H9 (cell line): ENCODE results near the gene SFXN5. TPM values are rescaled to one million over a fixed set of nuclear protein-coding genes. Genes with fewer than 3 reads are reported as not detected.

Experiments
- DNase-seq: peaks from one replicate; pipeline ENCODE4 v3.0.0-alpha.2; 2017
- H2AFZ ChIP-seq: one replicate; pipeline ENCODE4 v1.6.1; 2013; ENCODE audit warnings: mild to moderate bottlenecking, low read length, control low read depth, moderate library complexity
- H2AK5ac ChIP-seq: 2 replicates; pipeline ENCODE4 v1.6.1; 2013; ENCODE audit warnings: low read length, control low read depth, mixed read lengths; ENCODE audit not compliant: insufficient read length
- H2BK120ac ChIP-seq: one replicate; pipeline ENCODE4 v1.6.1; 2013; ENCODE audit warnings: low read depth, mild to moderate bottlenecking, low read length, control low read depth, inconsistent platforms; ENCODE audit not compliant: poor library complexity, severe bottlenecking
- H2BK12ac ChIP-seq: 2 replicates; pipeline ENCODE4 v1.6.1; 2013; ENCODE audit warnings: low read length, control low read depth, mixed read lengths, low read depth; ENCODE audit not compliant: insufficient read length
- H2BK15ac ChIP-seq: 2 replicates; pipeline ENCODE4 v1.6.1; 2013; ENCODE audit warnings: low read depth, low read length, control low read depth
- H2BK20ac ChIP-seq: one replicate; pipeline ENCODE4 v1.6.1; 2013; ENCODE audit warnings: low read depth, mild to moderate bottlenecking, low read length, control low read depth, inconsistent platforms; ENCODE audit not compliant: poor library complexity, severe bottlenecking
- H2BK5ac ChIP-seq: 2 replicates; pipeline ENCODE4 v1.6.1; 2013; ENCODE audit warnings: low read length, control low read depth, mixed read lengths; ENCODE audit not compliant: insufficient read length
- H3K14ac ChIP-seq: 2 replicates; pipeline ENCODE4 v1.6.1; 2013; ENCODE audit warnings: low read length, control low read depth; ENCODE audit not compliant: insufficient read depth
- H3K18ac ChIP-seq: 2 replicates; pipeline ENCODE4 v1.6.1; 2013; ENCODE audit warnings: low read depth, mild to moderate bottlenecking, mixed read lengths, low read length, control low read depth; ENCODE audit not compliant: insufficient read length
- H3K23ac ChIP-seq: 2 replicates; pipeline ENCODE4 v1.6.1; 2013; ENCODE audit warnings: low read length, control low read depth, mixed read lengths, low read depth; ENCODE audit not compliant: insufficient read length
- H3K23me2 ChIP-seq: 2 replicates; pipeline ENCODE4 v1.6.1; 2013; ENCODE audit warnings: low read depth, mild to moderate bottlenecking, mixed read lengths, low read length, control low read depth; ENCODE audit not compliant: insufficient read length, poor library complexity, severe bottlenecking
- H3K27ac ChIP-seq: 2 replicates; pipeline ENCODE4 v1.5.1; 2013; ENCODE audit warnings: low read length, control low read depth, mixed read lengths, low read depth; ENCODE audit not compliant: insufficient read length
- H3K27me3 ChIP-seq: 2 replicates; pipeline ENCODE4 v1.6.1; 2013; ENCODE audit warnings: low read length, control low read depth, inconsistent platforms; ENCODE audit not compliant: insufficient read depth
- H3K4ac ChIP-seq: 2 replicates; pipeline ENCODE4 v1.6.1; 2013; ENCODE audit warnings: low read depth, mild to moderate bottlenecking, control low read depth, inconsistent platforms, low read length, moderate library complexity
- H3K4me1 ChIP-seq: 2 replicates; pipeline ENCODE4 v1.6.1; 2013; ENCODE audit warnings: low read length, control low read depth, inconsistent platforms; ENCODE audit not compliant: insufficient read depth
- H3K4me2 ChIP-seq: 2 replicates; pipeline ENCODE4 v1.6.1; 2013; ENCODE audit warnings: low read length, control low read depth, mixed read lengths; ENCODE audit not compliant: insufficient read length, insufficient read depth
- H3K56ac ChIP-seq: 2 replicates; pipeline ENCODE4 v1.6.1; 2013; ENCODE audit warnings: low read depth, mild to moderate bottlenecking, mixed read lengths, low read length, control low read depth; ENCODE audit not compliant: insufficient read length
- H3K79me1 ChIP-seq: 2 replicates; pipeline ENCODE4 v1.6.1; 2013; ENCODE audit warnings: low read depth, mild to moderate bottlenecking, moderate library complexity, low read length, control low read depth, inconsistent platforms; ENCODE audit not compliant: insufficient read depth, poor library complexity, severe bottlenecking
- H3K79me2 ChIP-seq: 2 replicates; pipeline ENCODE4 v1.6.1; 2013; ENCODE audit warnings: low read length, control low read depth, inconsistent platforms; ENCODE audit not compliant: insufficient read depth
- H3K9ac ChIP-seq: 2 replicates; pipeline ENCODE4 v1.6.1; 2013; ENCODE audit warnings: low read length, control low read depth, mixed read lengths; ENCODE audit not compliant: insufficient read length; ENCODE audit errors: extremely low read depth
- H3K9me3 ChIP-seq: one replicate; pipeline ENCODE4 v1.6.1; 2013; ENCODE audit warnings: low read depth, low read length, inconsistent platforms; ENCODE audit not compliant: control insufficient read depth
- H3T11ph ChIP-seq: one replicate; pipeline ENCODE4 v1.6.1; 2013; ENCODE audit warnings: mild to moderate bottlenecking, low read length, control low read depth, inconsistent platforms
- H4K20me1 ChIP-seq: one replicate; pipeline ENCODE4 v1.6.1; 2013; ENCODE audit not compliant: control insufficient read depth, insufficient read length, insufficient read depth
- H4K5ac ChIP-seq: 2 replicates; pipeline ENCODE4 v1.6.1; 2013; ENCODE audit warnings: low read depth, mild to moderate bottlenecking, mixed read lengths, low read length, control low read depth; ENCODE audit not compliant: insufficient read length
- H4K8ac ChIP-seq: replicated peaks from 2 replicates; pipeline ENCODE4 v1.6.1; 2013; ENCODE audit warnings: low read length, control low read depth, mixed read lengths, low read depth; ENCODE audit not compliant: insufficient read length
- H4K91ac ChIP-seq: 2 replicates; pipeline ENCODE4 v1.6.1; 2013; ENCODE audit warnings: low read depth, mild to moderate bottlenecking, moderate library complexity, mixed read lengths, low read length, control low read depth; ENCODE audit not compliant: insufficient read length
- H3K27ac Mint-ChIP-seq, 3 experiments: 2 replicates in 2 of 3; 3 replicates in 1 of 3; pipeline ENCODE4 v1.8.0; 2020 to 2021; ENCODE audit warnings: mixed read lengths in 3 of 3, mild to moderate bottlenecking in 1 of 3, moderate library complexity in 1 of 3
- H3K27me3 Mint-ChIP-seq: 2 replicates; pipeline ENCODE4 v1.8.0; 2021; ENCODE audit warnings: low read depth, mild to moderate bottlenecking, moderate library complexity, mixed read lengths
- H3K36me3 Mint-ChIP-seq, 3 experiments: 2 replicates in 2 of 3; 3 replicates in 1 of 3; pipeline ENCODE4 v1.8.0; 2020 to 2021; ENCODE audit warnings: low read depth in 3 of 3, mixed read lengths in 3 of 3; ENCODE audit not compliant: insufficient read depth in 1 of 3
- H3K4me1 Mint-ChIP-seq, 2 experiments: 2 replicates each; pipeline ENCODE4 v1.8.0; 2020; ENCODE audit warnings: mixed read lengths in 2 of 2
- H3K4me3 Mint-ChIP-seq, 2 experiments: 2 replicates in 1 of 2; 3 replicates in 1 of 2; pipeline ENCODE4 v1.8.0; 2020 to 2021; ENCODE audit warnings: mild to moderate bottlenecking in 2 of 2, mixed read lengths in 2 of 2, moderate library complexity in 1 of 2
- H3K9me3 Mint-ChIP-seq, 2 experiments: 2 replicates in 1 of 2; 3 replicates in 1 of 2; pipeline ENCODE4 v1.8.0; 2020; ENCODE audit warnings: mild to moderate bottlenecking in 2 of 2, mixed read lengths in 2 of 2, moderate library complexity in 1 of 2
- CTCF ChIP-seq: fragments of 200-600 bp; sonication (generic); conservative IDR thresholded peaks from 3 replicates; pipeline ENCODE4 v1.8.0; 2021; ENCODE audit warnings: antibody characterized with exemption, mild to moderate bottlenecking
- WGBS: extraction: QIAGEN DNeasy Blood & Tissue Kit; methylation state at CpG from one replicate; pipeline ENCODE4 v1.1.7; 2013; ENCODE audit warnings: missing lambda C conversion rate, low lambda C conversion rate, mixed read lengths; ENCODE audit not compliant: insufficient read length; ENCODE audit errors: extremely low coverage; 5-methylcytosine and 5-hydroxymethylcytosine counted together
- total RNA-seq: library from RNA; stranded (reverse); gene quantifications from 2 replicates; pipeline ENCODE4 v1.2.1, GENCODE V29; 2021

The SFXN5 gene
- total RNA-seq, 1 experiment from 2014 or later, result 30.9 TPM

- H2BK120ac ChIP-seq, result no peak overlapping the region
- H3K23me2 ChIP-seq, result no peaks in the 10 kb centered on the region
- no peaks in the 10 kb centered on the region for H3K27me3 ChIP-seq
- H2BK15ac ChIP-seq, result no peak overlapping the region
- peaks cover 15% of the 10 kb centered on the region for H3K27me3 Mint-ChIP-seq
- H3K4me1 Mint-ChIP-seq, result peaks cover 53% of the 10 kb centered on the region in 2 experiments
- H3T11ph ChIP-seq, result no peak overlapping the region
- H3K23ac ChIP-seq, result no peak overlapping the region
- H3K56ac ChIP-seq, result no peak overlapping the region
- H3K18ac ChIP-seq, result peak overlapping the region; percentile 73
- H2AFZ ChIP-seq, result no peak overlapping the region
- H3K4me3 Mint-ChIP-seq, result peak overlapping the region; percentile 4 to 39; a peak in 3 of 5 replicates
- no peaks in the 10 kb centered on the region for H3K9me3 ChIP-seq
- H3K79me1 ChIP-seq, result no peaks in the 10 kb centered on the region
- H3K4ac ChIP-seq, result no peak overlapping the region
- peak overlapping the region; percentile 85 to 98 (median 95) for H3K27ac Mint-ChIP-seq
- H3K14ac ChIP-seq, result peak overlapping the region; percentile 61
- no peak overlapping the region for H4K5ac ChIP-seq
- peaks cover 8 to 9% (median 9%) of the 10 kb centered on the region in 3 experiments; a peak in 6 of 7 replicates for H3K36me3 Mint-ChIP-seq
- H4K20me1 ChIP-seq, result no peaks in the 10 kb centered on the region
- no peak overlapping the region for H3K4me2 ChIP-seq
- peak; percentile 95 for DNase-seq
- H2BK20ac ChIP-seq, result no peak overlapping the region
- H3K9me3 Mint-ChIP-seq, result no peaks in the 10 kb centered on the region
- no peak overlapping the region for H4K8ac ChIP-seq
- H2AK5ac ChIP-seq, result peak overlapping the region; percentile 15
- H2BK5ac ChIP-seq, result peak overlapping the region; percentile 47
- no peak for TF ChIP-seq CTCF
- H3K79me2 ChIP-seq, result no peaks in the 10 kb centered on the region
- peak overlapping the region; percentile 89 for H3K27ac ChIP-seq
- H3K4me1 ChIP-seq, result peaks cover 7% of the 10 kb centered on the region; the same call in 1 of the 2 replicates
- WGBS, result no CpG with 5 or more reads among the region's 8 CpGs
- H4K91ac ChIP-seq, result peak overlapping the region; percentile 92
- peak overlapping the region; percentile 66 for H2BK12ac ChIP-seq
- no peak overlapping the region for H3K9ac ChIP-seq
Observed at GRCh38 chr2:72951303-72952095, 120.0 kb downstream of the SFXN5 start.
